Activated T-helper 17 cell treated with anti-CD3 and anti-CD28 coated beads, Interleukin-2, amount 50 U/mL, for 72 hours (primary cell): ENCODE results near the gene NGRN. TPM values are rescaled to one million over a fixed set of nuclear protein-coding genes. Genes with fewer than 3 reads are reported as not detected.

Experiments used
- ATAC-seq: fragments of 150-1000 bp; cut with Tn5 transposase; replicated peaks from 2 replicates; pipeline ENCODE4 v1.10.0; 2021; ENCODE audit warnings: mild to moderate bottlenecking, moderate library complexity
- H3K27ac Mint-ChIP-seq: one replicate; pipeline ENCODE4 v1.8.0; 2022; ENCODE audit warnings: mixed read lengths
- H3K27me3 Mint-ChIP-seq: one replicate; pipeline ENCODE4 v1.8.0; 2022; ENCODE audit warnings: mixed read lengths
- H3K36me3 Mint-ChIP-seq: one replicate; pipeline ENCODE4 v1.8.0; 2022; ENCODE audit warnings: low read depth, mild to moderate bottlenecking, mixed read lengths
- H3K4me1 Mint-ChIP-seq: one replicate; pipeline ENCODE4 v1.8.0; 2022; ENCODE audit warnings: mixed read lengths
- H3K4me3 Mint-ChIP-seq: one replicate; pipeline ENCODE4 v1.8.0; 2022; ENCODE audit warnings: mild to moderate bottlenecking, mixed read lengths
- H3K9me3 Mint-ChIP-seq: one replicate; pipeline ENCODE4 v1.8.0; 2022; ENCODE audit warnings: mixed read lengths
- total RNA-seq, 2 donors: library from RNA; stranded (reverse); gene quantifications; one replicate each; pipeline ENCODE4 v1.2.3, GENCODE V29; 2022

The NGRN gene
- 10 to 100 TPM; 22.4 to 31.1 TPM for total RNA-seq

GRCh38 chr15:90265271-90266060 is at the start of gene NGRN:
NGRN (plus strand) TSS chr15:90265672; CDS start chr15:90265713, 41 bp downstream.
- peak; percentile 89 for ATAC-seq
- no peaks in the 10 kb centered on the region for H3K9me3 Mint-ChIP-seq
- H3K27me3 Mint-ChIP-seq = no peaks in the 10 kb centered on the region
- H3K4me3 Mint-ChIP-seq = peak within 1 kb of the TSS; percentile 97
- H3K36me3 Mint-ChIP-seq = peaks cover 44% of the 10 kb centered on the region
- H3K27ac Mint-ChIP-seq = peak within 1 kb of the TSS; percentile 98
- H3K4me1 Mint-ChIP-seq = peaks cover 22% of the 10 kb centered on the region

GRCh38 chr15:90217671-90218394 is 47.6 kb upstream of the NGRN start:
- Mint-ChIP-seq H3K27ac (peak overlapping the region; percentile 88), H3K9me3 (no peaks in the 10 kb centered on the region), H3K36me3 (peaks cover 14% of the 10 kb centered on the region), H3K27me3 (no peaks in the 10 kb centered on the region), H3K4me1 (peaks cover 13% of the 10 kb centered on the region), H3K4me3 (no peak overlapping the region)
- ATAC-seq = no peak

DNA sequence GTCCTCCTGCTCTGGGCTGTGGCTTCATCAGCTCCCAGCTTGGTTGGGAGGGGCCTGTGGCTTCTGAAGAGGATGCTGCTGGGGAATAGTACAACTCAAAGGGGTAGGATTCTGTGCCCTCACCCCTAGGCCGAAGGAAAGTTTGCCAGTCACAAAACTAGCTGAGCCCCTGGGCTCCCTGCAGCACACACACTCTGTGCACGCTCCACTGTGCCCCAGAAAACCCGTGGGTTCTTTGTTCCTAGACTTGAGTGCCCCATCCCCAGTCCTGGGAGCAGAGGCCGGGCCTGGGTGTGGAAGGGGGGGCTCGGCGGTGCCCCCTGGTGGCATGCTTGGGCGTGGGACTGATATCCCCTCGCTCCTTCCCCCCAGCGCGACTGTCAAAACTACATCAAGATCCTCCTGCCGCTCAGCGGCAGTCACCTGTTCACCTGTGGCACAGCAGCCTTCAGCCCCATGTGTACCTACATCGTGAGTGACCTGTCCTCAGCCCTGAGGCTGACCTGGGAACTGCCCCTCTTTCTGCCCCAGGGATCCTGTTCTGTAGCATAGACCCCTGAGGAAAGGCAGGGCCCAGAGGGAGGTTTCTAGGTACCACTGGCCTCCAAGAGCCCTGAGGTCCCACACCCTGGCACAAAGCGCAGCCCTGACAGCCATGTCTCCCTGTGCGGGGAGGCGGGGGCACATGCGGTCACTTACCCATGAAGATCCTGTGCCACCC is 45.9 kb upstream of the NGRN start:
- ATAC-seq = peak; percentile 63
- Mint-ChIP-seq H3K9me3 (no peaks in the 10 kb centered on the region), H3K27me3 (no peaks in the 10 kb centered on the region), H3K27ac (peak overlapping the region; percentile 88), H3K4me1 (peaks cover 13% of the 10 kb centered on the region), H3K4me3 (no peak overlapping the region), H3K36me3 (peaks cover 29% of the 10 kb centered on the region)

DNA sequence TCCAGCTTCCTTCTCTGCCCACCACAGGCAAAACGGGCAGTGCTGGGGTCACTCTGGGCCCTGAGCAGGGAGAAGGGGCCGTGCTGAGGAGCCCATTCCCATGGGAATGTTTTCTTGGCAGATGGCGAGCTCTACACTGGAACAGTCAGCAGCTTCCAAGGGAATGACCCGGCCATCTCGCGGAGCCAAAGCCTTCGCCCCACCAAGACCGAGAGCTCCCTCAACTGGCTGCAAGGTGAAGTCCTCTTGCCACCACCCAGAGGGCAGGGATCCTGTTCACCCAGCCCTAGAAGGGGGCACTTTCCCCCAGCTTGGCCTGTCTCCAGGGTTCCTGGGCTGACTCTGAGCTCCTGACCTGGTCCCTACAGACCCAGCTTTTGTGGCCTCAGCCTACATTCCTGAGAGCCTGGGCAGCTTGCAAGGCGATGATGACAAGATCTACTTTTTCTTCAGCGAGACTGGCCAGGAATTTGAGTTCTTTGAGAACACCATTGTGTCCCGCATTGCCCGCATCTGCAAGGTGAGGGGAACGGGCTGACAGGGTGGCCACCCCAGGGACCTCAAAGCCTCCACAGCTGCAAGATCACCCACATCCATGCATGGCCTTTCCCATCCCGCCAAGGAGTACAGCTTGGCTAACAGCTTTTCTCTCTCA is 44.1 kb upstream of the NGRN start:
- H3K27ac Mint-ChIP-seq = no peak overlapping the region
- H3K9me3 Mint-ChIP-seq = no peaks in the 10 kb centered on the region
- H3K36me3 Mint-ChIP-seq = peaks cover 39% of the 10 kb centered on the region
- no peaks in the 10 kb centered on the region for H3K27me3 Mint-ChIP-seq
- H3K4me3 Mint-ChIP-seq = no peak overlapping the region
- peaks cover 10% of the 10 kb centered on the region for H3K4me1 Mint-ChIP-seq
- ATAC-seq = peak; percentile 42

DNA sequence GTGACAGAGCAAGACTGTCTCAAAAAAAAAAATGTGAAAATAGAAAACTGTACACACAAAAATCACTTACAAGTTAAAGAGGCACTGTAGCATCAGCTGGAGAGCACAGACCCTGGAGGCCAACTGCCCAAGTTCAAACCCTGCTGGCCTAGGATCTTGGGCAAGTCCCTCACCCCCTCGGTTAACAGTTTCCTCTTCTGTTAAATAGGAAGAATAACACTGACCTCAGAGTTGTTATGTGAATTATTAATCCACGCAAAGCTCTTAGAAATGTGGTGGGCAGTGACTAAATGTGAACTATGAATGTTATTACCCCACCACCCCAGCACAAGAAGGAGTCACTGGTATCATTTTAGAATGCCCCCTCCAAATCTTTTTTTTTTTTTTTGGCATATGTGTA is 42.9 kb upstream of the NGRN start:
- Mint-ChIP-seq H3K9me3 (no peaks in the 10 kb centered on the region), H3K36me3 (peaks cover 46% of the 10 kb centered on the region), H3K27ac (no peak overlapping the region), H3K4me3 (no peak overlapping the region), H3K4me1 (peaks cover 9% of the 10 kb centered on the region), H3K27me3 (no peaks in the 10 kb centered on the region)
- ATAC-seq = no peak

DNA sequence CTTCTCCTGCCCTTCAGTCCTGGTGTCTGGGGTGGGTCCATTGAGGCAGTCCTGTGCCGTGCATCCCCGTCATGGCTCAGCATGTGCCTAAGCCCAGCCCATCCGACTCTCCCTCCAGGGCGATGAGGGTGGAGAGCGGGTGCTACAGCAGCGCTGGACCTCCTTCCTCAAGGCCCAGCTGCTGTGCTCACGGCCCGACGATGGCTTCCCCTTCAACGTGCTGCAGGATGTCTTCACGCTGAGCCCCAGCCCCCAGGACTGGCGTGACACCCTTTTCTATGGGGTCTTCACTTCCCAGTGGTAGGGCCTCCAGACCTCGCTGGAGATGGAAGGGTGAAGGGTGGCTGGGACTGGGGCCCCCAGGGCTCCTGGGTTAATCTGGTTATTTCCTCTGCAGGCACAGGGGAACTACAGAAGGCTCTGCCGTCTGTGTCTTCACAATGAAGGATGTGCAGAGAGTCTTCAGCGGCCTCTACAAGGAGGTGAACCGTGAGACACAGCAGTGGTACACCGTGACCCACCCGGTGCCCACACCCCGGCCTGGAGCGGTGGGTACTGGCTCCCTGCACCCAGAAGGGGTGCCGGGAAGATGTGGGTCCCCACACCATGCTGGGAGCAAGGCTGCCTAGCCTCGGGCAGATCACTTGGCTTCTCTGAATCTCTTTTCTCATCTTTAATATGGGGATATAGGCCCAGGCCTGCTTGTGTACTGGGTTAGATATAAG is 41.9 kb upstream of the NGRN start:
- Mint-ChIP-seq H3K9me3 (no peaks in the 10 kb centered on the region), H3K4me3 (no peak overlapping the region), H3K27me3 (no peaks in the 10 kb centered on the region), H3K36me3 (peaks cover 48% of the 10 kb centered on the region), H3K4me1 (peaks cover 7% of the 10 kb centered on the region), H3K27ac (no peak overlapping the region)
- ATAC-seq = no peak

- Mint-ChIP-seq H3K9me3 (no peaks in the 10 kb centered on the region), H3K4me1 (no peaks in the 10 kb centered on the region), H3K4me3 (no peak overlapping the region), H3K36me3 (peaks cover 54% of the 10 kb centered on the region), H3K27me3 (no peaks in the 10 kb centered on the region), H3K27ac (no peak overlapping the region)
- no peak for ATAC-seq
Observed at GRCh38 chr15:90225047-90225446, 40.4 kb upstream of the NGRN start.

GRCh38 chr15:90225504-90226234 is 39.8 kb upstream of the NGRN start:
- Mint-ChIP-seq H3K9me3 (no peaks in the 10 kb centered on the region), H3K27me3 (no peaks in the 10 kb centered on the region), H3K4me3 (no peak overlapping the region), H3K27ac (peak overlapping the region; percentile 68), H3K4me1 (no peaks in the 10 kb centered on the region), H3K36me3 (peaks cover 60% of the 10 kb centered on the region)
- ATAC-seq = no peak

DNA sequence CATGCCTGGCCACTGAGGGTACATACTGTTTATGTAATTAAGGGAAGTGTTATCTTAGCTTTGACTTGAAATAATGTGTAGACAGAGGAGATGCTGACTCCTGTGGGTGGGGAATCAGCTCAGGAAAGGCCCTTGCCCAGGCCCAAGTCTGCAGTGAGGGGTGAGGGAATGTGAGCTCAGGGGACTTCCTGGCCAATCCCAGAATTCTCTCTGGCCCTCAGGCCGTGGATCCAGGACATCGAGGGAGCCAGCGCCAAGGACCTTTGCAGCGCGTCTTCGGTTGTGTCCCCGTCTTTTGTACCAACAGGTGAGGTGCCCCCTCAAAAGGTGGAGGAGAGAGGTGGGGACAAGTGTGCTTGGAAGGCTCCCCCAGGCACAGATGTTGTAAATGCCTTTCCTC is 38.1 kb upstream of the NGRN start:
- Mint-ChIP-seq H3K36me3 (peaks cover 77% of the 10 kb centered on the region), H3K4me3 (no peak overlapping the region), H3K9me3 (no peaks in the 10 kb centered on the region), H3K4me1 (peaks cover 12% of the 10 kb centered on the region), H3K27me3 (no peaks in the 10 kb centered on the region), H3K27ac (no peak overlapping the region)
- no peak for ATAC-seq

- Mint-ChIP-seq H3K4me3 (no peak overlapping the region), H3K36me3 (peaks cover 85% of the 10 kb centered on the region), H3K27ac (no peak overlapping the region), H3K9me3 (no peaks in the 10 kb centered on the region), H3K4me1 (peaks cover 14% of the 10 kb centered on the region), H3K27me3 (no peaks in the 10 kb centered on the region)
- ATAC-seq = no peak
Observed at GRCh38 chr15:90227816-90228772, 37.4 kb upstream of the NGRN start.

GRCh38 chr15:90228960-90229359 is 36.5 kb upstream of the NGRN start:
- H3K36me3 Mint-ChIP-seq = peaks cover 77% of the 10 kb centered on the region
- no peaks in the 10 kb centered on the region for H3K27me3 Mint-ChIP-seq
- no peak overlapping the region for H3K4me3 Mint-ChIP-seq
- no peaks in the 10 kb centered on the region for H3K9me3 Mint-ChIP-seq
- peak overlapping the region; percentile 90 for H3K27ac Mint-ChIP-seq
- no peak for ATAC-seq
- peaks cover 14% of the 10 kb centered on the region for H3K4me1 Mint-ChIP-seq

- H3K27ac Mint-ChIP-seq = peak overlapping the region; percentile 90
- peak overlapping the region; percentile 98 for H3K4me3 Mint-ChIP-seq
- H3K4me1 Mint-ChIP-seq = peaks cover 14% of the 10 kb centered on the region
- no peaks in the 10 kb centered on the region for H3K9me3 Mint-ChIP-seq
- H3K27me3 Mint-ChIP-seq = no peaks in the 10 kb centered on the region
- no peak for ATAC-seq
- peaks cover 66% of the 10 kb centered on the region for H3K36me3 Mint-ChIP-seq
Observed at GRCh38 chr15:90230071-90230494, 35.4 kb upstream of the NGRN start.
